NOMO-1 treated with dmso at 0.1 percent for 144 hours (cell line): ENCODE measurements around the gene HOXA6.

Experiments used
- DNase-seq: peaks from one replicate; lab custom pipeline; 2025; ENCODE audit not compliant: unreplicated experiment; lab: John Stamatoyannopoulos, UW

Gene HOXA6

DNA sequence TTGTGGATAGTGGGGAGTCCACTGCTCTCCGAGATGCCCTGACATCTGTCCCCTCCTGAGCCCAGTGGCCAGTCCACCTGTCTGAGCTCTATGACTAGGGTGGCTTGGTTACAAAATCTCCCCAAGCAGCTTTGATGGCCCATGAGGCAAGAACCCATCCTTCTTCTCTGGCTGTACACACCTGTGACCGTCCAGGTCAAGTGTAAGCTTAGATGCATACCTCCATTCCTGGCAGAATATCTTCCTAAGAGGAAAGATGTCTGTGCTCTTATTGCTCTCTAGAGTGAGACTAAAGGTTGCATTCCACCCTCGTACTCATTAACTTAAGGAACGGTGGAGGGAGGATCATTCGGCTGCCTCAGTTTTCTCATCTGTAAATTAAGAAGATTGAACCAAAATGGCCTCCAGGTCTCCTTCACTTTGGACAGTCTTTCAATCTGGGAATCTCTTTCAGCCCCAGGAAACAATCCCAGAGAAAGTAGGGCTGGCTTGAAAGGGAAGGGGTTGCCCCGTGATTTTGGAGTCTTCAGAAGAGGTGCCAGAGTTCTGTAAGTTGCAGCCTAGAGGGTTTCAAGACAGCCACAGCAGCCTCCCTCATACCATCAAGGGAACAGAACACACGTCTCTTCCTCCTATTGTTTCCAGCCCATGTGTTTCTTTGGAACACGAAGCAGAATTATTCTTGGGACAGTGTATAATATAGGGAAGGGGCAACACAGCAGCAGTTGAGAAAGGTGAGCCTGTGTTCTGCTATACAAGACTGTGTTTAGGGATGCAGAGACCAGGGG, 22.5 kb downstream of the HOXA6 start:
- DNase-seq = no peak

DNA sequence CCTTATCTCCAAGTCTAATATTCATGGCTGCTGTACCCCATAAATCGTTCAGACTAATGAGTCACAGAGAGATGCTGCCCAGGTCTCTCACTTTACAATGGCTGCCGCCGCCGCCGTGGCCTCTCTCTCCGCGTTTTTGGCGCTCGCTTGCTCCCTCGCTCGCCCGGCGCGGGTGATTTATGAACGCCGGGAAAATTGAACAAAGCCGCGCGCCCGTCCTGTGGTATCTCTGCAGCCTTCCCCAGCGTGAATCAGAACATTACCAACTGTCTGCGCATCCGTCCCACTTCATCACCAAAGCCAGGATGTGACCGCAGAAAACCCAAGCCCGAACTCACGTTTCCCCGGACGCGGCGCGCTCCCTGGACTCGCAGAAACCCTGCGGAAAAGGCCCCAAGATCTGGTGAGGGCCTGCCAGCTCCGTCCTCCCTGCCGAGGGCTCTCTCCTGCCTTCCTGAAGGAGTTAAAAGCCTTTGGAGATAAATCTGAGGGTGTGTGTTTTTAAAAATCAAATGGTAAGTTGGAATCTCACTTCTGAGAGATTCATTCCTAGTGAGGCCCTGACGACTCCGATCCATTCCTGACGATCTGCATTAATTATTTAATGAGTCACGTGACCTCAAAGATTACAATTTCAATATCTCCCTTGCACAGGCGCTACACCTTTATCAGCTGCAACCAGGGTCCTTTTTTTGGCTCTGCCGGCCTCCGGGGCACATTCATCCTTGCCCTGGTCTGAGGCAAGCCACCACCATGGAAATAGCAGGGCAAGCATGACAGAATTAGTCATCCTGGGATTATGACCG, 23.3 kb downstream of the HOXA6 start:
- no peak for DNase-seq

DNA sequence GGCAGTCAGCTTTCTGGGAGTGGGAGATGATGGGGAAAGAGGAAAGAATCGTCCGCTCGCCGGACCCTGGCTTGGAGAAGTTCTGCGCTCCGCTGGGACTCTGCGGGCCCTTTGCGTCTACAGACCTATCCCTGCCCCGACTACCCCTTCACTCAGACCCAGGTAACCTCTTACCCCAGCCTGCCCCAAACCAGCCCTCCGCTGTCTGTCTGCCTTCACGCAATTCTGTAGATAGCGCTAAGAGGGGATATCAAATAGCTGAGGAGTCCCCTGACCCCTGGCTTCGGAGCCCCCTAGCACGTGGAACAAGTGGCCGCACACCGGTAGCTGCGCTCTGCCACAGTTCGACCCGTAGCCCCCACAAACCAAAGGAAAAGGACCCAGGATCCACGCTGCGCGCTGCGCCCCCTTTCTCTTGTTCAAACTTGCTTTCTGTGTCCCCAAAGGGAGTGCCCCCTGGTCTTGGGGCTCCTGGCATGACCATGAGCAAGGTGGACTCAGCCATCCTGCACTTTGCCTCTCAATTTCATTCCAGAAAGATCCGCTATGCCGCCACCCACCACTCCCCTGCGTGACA, 24.0 kb downstream of the HOXA6 start:
- DNase-seq = no peak

DNA sequence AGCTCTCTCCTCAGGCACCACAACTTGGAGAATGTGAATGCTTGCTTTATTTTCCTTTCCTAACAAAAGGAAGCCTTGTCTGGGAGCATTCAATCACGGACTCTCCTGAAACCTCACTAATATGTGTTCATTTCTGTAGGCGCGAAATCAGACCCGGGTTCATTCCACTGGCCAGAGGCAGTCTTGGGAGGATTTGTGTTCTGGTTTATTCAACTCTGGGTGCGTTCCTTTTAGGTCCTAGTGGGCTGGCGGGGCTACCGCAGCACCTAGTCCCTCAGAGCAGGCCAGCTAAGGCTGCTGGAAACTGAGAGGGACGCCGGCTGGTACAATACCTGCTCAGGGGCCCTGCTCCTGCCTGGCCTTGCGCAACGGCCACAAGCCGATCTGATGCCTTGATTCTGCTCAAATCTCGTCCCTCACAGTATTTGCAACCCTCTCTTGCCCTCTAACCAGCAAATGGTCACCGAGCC, 24.5 kb downstream of the HOXA6 start:
- no peak for DNase-seq

DNA sequence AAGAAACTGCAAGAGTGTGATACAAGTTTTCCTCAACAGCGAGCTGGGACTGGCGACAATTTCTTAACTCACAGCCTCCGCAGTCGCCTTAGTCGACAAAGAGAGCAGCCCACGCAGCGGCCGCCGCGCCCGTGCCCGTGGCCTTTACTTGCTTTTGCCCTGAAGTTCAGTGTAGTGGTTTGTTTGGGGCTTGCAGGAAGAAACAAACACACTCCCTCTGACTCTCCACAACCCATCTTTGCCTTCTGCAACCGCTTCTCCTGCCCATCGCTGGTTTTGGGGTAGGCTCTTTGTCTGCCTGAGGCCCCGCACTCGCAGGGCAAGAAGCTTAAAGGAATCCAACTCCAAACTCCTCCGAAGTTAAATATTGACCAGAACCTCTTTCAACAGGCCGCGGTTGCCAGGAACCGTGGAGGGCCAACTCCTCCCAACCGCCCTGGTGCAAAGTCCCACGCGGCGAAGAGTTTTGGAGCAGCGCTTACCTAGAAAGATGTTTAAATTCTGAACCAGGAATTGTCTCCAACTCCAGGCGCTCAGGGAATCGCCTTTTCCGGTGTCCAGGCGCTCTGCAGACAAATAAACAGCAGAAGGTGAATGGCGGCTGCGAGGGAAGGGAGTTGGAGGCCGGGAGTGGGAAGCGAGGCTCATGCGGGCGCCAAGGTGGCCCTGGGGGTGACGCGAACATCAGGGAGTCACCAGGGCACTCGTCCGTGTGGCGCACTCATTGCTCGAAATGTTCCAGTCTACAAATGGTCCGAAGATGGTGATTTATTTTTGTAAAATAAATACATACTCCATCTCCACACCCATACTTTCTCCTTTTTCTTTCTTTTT, 25.3 kb downstream of the HOXA6 start:
- DNase-seq = no peak

DNA sequence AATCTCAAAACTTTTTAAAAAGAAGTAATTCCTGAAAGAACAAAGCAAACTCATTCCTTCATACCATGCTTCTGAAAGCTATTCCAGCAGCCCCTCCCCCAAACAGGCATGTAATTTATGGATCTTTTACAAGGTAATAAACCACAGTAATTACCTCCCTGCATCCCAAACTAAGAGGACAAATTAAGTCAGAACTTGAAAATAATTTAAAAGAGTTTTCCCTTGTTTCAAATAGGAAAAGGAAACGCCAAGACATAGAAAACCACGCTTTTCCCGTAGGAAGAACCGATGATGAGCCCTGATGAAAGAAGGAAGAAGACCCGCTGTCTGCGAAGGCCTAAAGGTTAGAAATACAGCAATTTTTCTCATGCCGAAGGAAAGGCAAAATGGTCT, 25.9 kb downstream of the HOXA6 start:
- DNase-seq = no peak

DNA sequence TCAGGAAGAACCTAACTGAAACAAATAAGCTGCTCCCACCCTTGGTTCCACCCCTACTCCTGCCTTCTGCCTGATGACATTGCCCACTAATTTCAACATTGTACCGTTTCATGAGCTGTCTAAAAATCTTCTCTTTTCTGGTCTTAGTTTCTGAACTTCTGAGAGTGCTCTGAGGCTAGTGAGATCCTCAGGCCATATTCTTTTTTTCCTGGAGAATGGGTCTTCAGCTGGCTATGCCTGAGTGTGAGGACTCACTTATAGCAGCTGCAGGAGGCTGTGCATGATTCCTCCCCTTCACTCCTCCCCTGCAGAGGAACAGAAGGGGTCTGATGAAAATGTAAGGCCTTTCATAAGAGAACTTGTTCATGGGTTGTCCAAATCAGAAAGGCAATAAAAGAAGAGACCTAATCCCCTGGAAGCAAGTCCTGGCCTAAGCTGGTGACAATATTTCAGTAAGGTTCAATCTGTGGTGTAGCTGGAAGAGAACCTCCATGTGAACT, 28.1 kb downstream of the HOXA6 start:
- DNase-seq = no peak

DNA sequence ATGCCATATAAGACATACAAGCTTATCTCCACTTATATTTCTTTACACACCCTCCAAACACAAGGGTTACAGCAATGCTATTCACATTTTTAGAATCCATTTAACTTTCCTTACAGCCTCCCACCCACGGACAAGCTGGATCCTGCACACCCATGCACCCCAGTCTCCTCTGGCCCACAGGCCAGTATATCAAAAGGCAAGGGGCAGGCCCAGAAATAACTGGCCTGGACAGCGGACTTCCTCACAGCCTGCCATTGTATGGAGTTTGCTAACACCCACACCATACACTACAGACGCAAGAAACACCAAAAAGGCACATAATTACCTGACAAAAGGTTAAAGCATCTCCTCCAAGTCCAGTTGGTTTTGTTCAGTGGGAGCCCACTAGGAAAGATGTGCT, 29.0 kb downstream of the HOXA6 start:
- no peak for DNase-seq

DNA sequence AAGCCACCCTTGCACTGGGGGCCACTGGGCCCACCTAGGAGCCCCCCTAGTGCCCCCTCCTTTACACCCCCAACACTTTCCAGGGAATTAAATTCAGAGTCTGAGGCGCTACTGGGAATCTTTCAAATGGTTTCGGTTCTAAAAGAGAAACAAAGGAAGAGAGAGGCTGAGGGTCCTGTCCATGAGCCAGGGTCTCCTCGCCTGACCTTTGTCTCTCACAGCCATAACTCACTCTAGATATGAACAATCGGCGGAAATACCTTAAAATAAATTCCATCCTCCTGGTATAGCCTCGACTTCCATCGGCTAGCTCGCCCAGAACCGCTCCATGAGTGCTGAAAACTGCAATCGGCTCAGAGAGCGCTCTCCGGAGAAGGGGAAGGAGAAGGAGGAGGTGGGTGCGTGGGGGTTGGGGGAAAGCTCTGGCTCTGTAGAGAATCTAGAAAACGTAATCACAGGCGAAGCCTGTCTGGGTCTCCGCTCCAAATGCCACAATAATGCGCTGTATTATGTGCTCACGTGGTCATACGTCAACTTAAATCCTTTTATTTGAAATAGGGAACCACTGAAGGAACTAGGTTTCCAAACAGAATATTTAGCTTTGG, 29.6 kb downstream of the HOXA6 start:
- DNase-seq = no peak

DNA sequence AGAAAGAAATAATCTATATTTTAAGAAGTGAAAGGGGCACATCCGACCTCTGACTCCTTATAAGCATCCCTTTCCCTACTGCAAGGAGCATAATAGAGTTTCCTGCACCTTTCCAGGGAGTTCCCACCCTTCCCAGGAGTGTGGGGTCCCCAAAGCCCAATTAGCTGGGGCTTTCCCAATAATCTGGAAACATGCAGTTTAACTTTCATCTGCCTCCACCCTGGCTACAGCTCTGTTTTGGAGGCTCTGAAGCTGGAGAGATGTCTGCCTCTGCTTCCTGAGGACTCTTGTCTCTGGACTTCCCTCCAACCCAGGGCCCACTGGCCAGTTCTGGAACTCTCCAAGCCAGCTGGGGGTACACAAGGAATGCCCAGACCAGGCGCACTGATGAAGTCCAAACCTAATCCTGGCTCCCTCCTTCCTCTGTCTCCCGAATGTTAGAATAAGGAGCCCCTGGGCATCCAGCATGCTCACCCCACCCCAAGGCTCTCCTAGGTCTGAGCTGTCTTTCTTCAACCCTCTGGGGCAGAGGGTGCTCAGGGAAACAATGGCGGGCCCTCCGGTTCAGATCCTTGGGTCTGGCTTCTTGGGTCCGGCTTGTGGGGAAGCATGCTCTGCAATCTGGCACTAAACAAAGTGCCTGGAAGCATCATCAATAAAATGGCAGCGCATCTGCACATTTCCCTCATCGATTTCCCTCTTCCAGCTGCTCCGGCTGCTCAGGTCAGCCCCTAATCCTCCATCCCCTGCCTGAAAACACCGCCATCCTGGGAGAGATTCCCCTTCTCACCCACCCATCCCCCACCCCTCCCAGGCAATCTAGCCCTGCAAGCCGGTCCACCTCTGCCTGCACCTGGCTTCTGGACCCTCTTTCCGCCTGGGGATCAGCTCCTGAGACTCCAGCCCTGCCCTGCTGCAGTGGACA, 30.4 kb downstream of the HOXA6 start:
- DNase-seq = no peak

DNA sequence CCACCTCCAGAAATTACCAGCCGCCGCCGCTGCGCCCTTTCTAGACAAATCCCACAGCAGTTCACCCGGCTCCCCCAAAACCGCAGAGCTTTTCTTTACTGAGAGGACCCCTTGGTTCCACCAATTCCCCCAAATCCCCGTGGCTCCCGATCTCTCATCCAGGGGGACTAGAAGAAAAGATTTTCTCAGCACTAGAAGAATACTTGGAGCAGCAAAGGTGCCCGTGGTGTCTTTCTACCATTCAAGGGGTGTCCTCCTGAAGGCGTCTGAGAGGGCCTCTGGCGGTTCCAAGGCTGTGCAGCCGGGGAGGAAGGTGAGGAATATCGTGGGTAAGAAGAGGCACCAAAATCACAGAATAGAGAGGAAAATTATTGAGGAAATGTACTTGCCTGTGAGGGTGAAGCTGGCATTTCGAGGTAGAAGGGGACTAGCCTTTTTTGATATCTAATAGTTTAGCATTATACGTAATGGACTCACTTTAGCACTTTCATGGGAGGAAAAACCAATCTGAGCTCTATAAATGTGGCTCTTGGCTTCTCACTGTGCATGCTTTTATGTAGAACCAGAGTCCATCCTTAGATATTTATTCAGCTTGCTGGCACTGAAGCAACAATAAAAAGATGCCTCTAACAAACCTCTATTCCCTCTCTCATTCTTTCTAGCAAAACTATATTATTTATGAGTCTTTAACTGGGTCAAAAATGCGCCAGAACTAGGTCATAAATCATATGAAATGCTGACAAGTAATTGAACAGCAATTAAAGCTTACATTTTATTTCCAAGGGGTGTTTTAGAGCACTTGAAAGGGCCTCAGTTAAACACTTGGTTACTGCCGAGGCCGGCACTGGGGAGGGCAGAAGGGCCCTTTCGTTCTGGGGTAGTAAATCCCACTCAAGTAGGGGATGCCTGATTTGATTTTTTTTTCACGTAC, 31.3 kb downstream of the HOXA6 start:
- no peak for DNase-seq

DNA sequence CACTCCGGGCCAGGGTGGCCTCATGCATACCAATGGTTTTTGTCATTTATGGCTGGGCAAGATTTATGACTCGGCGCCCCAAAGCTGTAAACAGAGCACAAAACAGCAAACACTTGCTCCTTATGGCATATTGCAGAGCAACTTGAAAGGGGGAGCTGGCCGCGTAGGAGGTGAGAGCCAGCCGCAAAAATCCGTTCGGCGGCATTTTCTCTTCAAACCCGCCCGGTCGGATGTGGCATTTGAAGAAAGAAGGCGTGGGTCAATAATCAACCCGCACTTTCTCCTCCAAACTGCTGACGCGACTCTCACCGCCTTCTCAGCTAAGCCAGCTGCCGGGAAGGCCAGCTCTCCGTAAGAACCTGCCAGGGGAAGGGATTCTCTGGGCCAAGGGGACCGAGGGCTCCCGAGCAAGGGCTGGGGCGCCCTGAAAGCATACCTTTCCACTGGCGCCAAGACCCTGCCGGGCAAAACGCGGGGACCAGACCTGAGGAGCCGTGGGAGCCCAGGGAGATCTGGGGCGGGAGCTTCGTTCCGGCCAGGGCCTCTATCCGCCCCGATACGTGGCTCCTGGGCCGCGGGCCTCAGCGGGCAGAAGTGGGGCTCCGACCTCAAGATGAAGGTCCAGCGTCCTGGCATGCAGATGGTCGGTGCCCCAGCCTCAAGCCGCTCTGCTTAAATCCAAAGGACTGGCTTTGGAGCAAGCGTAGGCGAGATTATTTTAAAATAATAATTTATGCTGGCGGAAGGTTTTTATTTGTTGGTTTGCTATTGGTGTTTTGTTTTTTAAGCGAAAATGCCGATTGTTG, 32.1 kb downstream of the HOXA6 start:
- no peak for DNase-seq

DNA sequence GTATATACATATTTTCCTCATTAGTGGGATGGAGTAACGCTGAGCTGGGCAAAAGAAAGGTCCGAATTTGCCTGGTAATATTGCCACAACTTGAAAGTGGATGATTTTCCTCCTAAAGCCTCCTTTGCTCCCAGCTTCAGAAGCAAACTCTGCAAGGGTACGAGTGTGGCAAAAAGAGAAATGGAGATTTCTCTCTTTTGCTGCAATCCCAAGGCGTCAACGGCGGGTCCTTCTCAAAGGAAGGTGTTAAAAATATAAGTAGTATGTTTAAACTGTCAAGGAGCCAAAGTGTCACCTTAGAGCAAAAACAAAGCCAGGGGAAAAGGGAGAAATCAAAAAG, 32.7 kb downstream of the HOXA6 start:
- no peak for DNase-seq

DNA sequence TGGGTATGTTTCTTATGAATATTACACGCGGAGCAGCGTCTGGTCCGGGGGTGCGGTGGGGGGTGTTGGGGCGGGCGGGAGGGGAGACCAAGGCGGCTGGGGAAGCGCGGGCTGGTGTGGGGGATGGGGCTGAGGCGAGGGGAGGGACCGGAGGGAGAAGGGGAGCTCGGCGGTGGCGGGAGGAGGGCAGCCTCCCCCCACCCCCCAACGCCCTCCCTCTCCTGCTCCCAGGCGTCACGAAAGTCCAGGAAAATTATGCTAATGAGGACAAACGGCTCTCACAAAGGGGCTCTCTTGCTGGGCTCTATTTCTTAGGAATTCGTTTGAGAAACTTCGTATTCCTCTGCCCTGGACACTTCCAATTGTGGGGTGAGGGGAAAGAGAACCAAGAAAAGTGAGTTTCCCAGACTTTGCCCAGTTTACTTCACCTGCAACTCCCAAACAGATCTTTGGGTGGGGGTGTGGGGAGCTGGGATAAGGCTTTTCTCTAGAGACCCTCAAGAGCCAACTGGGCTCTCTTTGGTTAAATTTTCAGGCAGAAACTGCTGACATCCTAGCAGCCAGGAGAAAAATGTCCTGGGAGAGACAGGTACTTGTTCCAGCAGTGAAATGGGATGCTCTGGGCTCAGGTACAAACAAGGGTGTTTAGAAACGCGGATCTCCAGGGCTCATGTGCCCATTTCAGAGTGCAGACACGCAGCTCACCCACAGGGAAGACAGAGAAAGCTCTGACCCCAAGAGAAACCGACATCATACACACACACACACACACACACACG, 33.4 kb downstream of the HOXA6 start:
- DNase-seq = no peak

DNA sequence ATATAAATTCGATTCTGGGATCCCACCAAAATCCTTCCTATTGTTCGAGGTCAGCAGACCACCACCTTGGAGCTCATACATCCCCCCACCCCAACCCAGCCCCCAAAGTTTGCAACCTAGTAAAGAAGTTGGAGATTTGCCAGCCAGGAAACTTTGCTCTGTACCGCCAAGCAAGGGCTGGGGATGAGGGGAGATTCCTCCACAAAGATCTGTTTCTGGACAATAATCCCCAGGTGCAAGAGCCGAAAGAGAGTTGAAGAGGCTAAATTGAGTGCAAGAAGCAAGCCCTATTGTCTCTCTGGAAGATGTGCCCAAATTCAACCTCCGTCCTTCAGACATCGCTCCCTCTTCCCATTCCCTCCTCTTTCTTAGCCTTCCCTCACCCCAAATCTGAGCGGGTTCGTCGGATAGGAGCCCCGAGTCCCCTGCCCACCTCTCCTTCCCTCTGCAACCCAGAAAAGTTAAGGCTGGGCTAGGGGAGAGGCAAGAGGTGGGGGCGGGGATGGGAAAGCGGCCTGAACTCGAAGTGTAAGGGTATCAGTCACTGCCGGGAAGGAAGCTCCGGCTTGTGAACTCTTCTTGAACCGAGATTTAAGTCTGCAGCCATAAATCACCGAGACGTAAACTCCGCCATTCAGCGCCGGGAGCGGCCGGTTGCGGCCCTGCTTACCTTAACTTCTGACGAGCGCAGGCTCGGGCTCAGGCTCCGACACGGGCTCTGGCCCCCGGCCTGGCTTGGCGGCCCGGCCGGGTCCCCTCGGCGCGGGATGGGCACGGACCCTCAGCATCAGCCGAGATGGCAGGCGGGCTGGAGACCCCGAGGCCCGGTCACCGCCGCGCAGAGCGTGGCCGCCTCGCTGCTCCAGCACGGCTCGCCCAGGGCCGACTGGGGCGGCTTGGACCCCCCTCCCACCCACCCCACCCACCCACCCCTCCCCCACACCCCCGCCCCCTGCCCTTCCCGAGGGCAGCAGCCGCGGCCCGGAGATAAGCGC, 34.3 kb downstream of the HOXA6 start:
- no peak for DNase-seq

DNA sequence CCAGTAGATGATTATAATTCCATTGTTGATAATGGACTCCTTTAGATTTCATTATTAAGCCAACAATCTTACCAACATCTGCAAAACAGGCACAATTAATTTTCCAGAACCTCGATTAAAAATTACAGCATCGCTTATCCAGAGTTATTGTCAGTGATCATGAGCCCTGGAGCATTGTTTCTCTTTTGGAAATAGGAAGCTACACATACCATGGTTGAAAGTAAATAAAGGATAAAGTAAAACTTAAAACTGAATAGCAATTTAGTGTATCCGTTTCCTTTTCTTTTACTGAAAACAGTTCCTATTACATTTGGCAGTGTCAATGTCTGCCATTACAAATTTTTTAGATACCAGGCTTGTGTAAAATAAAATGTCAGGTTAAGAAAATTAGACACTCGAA, 35.2 kb downstream of the HOXA6 start:
- no peak for DNase-seq
